ENCODE data around the gene MAGI2.

The MAGI2 gene

GRCh38 chr7:79495544-79496272 lies 42.2 kb upstream of the MAGI2 start:
- H3K4me1 ChIP-seq (ENCODE audit: insufficient read depth, poor library complexity, severe bottlenecking) = peaks cover 18% of the 10 kb centered on the region
- DNase-seq (ENCODE audit: low spot score) = no peak
- H3K36me3 ChIP-seq (ENCODE audit: low read depth) = no peaks in the 10 kb centered on the region
- H3K9me3 ChIP-seq (ENCODE audit: severe bottlenecking) = peaks cover 3% of the 10 kb centered on the region
- peak overlapping the region; percentile 92 for H3K27ac ChIP-seq (ENCODE audit: poor library complexity, severe bottlenecking)
- TF ChIP-seq CTCF (IDR thresholded peaks at IDR 0.05; ENCODE audit: poor library complexity, severe bottlenecking) = no peak
- H3K27me3 ChIP-seq (ENCODE audit: insufficient read depth, poor library complexity, severe bottlenecking) = no peaks in the 10 kb centered on the region
- ATAC-seq (ENCODE audit: low read depth) = peak; percentile 90
- no peak overlapping the region for H3K4me3 ChIP-seq (ENCODE audit: severe bottlenecking)

- H3K4me3 ChIP-seq (ENCODE audit: severe bottlenecking) = no peak overlapping the region
- no peaks in the 10 kb centered on the region for H3K36me3 ChIP-seq (ENCODE audit: low read depth)
- peaks cover 18% of the 10 kb centered on the region for H3K4me1 ChIP-seq (ENCODE audit: insufficient read depth, poor library complexity, severe bottlenecking)
- H3K27ac ChIP-seq (ENCODE audit: poor library complexity, severe bottlenecking) = no peak overlapping the region
- ATAC-seq (ENCODE audit: low read depth) = no peak
- no peaks in the 10 kb centered on the region for H3K27me3 ChIP-seq (ENCODE audit: insufficient read depth, poor library complexity, severe bottlenecking)
- no peak for DNase-seq (ENCODE audit: low spot score)
- peaks cover 3% of the 10 kb centered on the region for H3K9me3 ChIP-seq (ENCODE audit: severe bottlenecking)
- no peak for TF ChIP-seq CTCF (IDR thresholded peaks at IDR 0.05; ENCODE audit: poor library complexity, severe bottlenecking)
Observed at GRCh38 chr7:79494046-79494445, 40.6 kb upstream of the MAGI2 start.

- Histone ChIP-seq H3K4me1 (ENCODE audit: insufficient read depth, poor library complexity, severe bottlenecking) (no peaks in the 10 kb centered on the region), H3K36me3 (ENCODE audit: low read depth) (no peaks in the 10 kb centered on the region), H3K27me3 (ENCODE audit: insufficient read depth, poor library complexity, severe bottlenecking) (no peaks in the 10 kb centered on the region), H3K27ac (ENCODE audit: poor library complexity, severe bottlenecking) (no peak overlapping the region), H3K4me3 (ENCODE audit: severe bottlenecking) (no peak overlapping the region), H3K9me3 (ENCODE audit: severe bottlenecking) (no peaks in the 10 kb centered on the region)
- TF ChIP-seq CTCF (IDR thresholded peaks at IDR 0.05; ENCODE audit: poor library complexity, severe bottlenecking) = no peak
- DNase-seq (ENCODE audit: low spot score) = no peak
- ATAC-seq (ENCODE audit: low read depth) = no peak
Observed at GRCh38 chr7:79489371-79489770, 35.9 kb upstream of the MAGI2 start.

GRCh38 chr7:79478386-79478785 lies 24.9 kb upstream of the MAGI2 start:
- no peak for TF ChIP-seq CTCF (IDR thresholded peaks at IDR 0.05; ENCODE audit: poor library complexity, severe bottlenecking)
- H3K9me3 ChIP-seq (ENCODE audit: severe bottlenecking) = no peaks in the 10 kb centered on the region
- DNase-seq (ENCODE audit: low spot score) (no peak), ATAC-seq (ENCODE audit: low read depth) (no peak)
- no peaks in the 10 kb centered on the region for H3K36me3 ChIP-seq (ENCODE audit: low read depth)
- H3K4me1 ChIP-seq (ENCODE audit: insufficient read depth, poor library complexity, severe bottlenecking) = no peaks in the 10 kb centered on the region
- H3K27ac ChIP-seq (ENCODE audit: poor library complexity, severe bottlenecking) = no peak overlapping the region
- no peak overlapping the region for H3K4me3 ChIP-seq (ENCODE audit: severe bottlenecking)
- no peaks in the 10 kb centered on the region for H3K27me3 ChIP-seq (ENCODE audit: insufficient read depth, poor library complexity, severe bottlenecking)

GRCh38 chr7:79475455-79475854 lies 22.0 kb upstream of the MAGI2 start:
- no peak overlapping the region for H3K4me3 ChIP-seq (ENCODE audit: severe bottlenecking)
- H3K9me3 ChIP-seq (ENCODE audit: severe bottlenecking) = no peaks in the 10 kb centered on the region
- H3K27ac ChIP-seq (ENCODE audit: poor library complexity, severe bottlenecking) = no peak overlapping the region
- no peaks in the 10 kb centered on the region for H3K27me3 ChIP-seq (ENCODE audit: insufficient read depth, poor library complexity, severe bottlenecking)
- no peaks in the 10 kb centered on the region for H3K4me1 ChIP-seq (ENCODE audit: insufficient read depth, poor library complexity, severe bottlenecking)
- DNase-seq (ENCODE audit: low spot score) (no peak), ATAC-seq (ENCODE audit: low read depth) (no peak)
- H3K36me3 ChIP-seq (ENCODE audit: low read depth) = no peaks in the 10 kb centered on the region
- TF ChIP-seq CTCF (IDR thresholded peaks at IDR 0.05; ENCODE audit: poor library complexity, severe bottlenecking) = no peak
